ENCODE data around the gene SLC7A6.

- TF ChIP-seq EZH2 (IDR thresholded peaks at IDR 0.05; ENCODE audit: insufficient read depth, low read length) (no peak), CTCF (IDR thresholded peaks at IDR 0.05; ENCODE audit: insufficient read depth, low read depth, low read length) (no peak)
Measured at GRCh38 chr16:68282064-68282452, 17.7 kb downstream of the SLC7A6 start.
